HG02588 (cell line): Measurements from ENCODE around the gene SLCO2A1.

ENCODE experiments used
- ATAC-seq: cut with Tn5 transposase; IDR thresholded peaks from one replicate; pipeline ENCODE4 v1.9.1; 2021; ENCODE audit warnings: mild to moderate bottlenecking, moderate library complexity; ENCODE audit not compliant: unreplicated experiment

The SLCO2A1 gene

DNA sequence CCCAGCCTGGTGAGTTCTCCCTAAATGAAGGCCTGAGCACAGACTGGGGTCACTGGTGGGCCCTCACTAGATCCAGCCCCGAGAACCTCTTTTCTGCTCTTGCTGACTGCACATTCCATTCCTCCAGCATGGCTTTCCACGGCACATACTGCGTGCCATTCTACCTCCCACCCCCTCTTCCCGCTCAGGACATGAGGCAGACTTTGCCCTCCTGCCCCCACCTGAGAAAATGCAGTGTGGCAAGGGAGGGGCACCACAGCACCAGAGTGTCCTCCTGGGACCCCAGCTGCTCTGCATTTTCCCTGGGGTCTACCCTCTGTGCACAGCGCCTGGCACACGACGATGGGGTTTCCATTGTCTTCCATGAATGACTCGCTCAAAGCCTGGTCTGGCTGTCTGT, 6.1 kb upstream of the SLCO2A1 start:
- no peak for ATAC-seq

DNA sequence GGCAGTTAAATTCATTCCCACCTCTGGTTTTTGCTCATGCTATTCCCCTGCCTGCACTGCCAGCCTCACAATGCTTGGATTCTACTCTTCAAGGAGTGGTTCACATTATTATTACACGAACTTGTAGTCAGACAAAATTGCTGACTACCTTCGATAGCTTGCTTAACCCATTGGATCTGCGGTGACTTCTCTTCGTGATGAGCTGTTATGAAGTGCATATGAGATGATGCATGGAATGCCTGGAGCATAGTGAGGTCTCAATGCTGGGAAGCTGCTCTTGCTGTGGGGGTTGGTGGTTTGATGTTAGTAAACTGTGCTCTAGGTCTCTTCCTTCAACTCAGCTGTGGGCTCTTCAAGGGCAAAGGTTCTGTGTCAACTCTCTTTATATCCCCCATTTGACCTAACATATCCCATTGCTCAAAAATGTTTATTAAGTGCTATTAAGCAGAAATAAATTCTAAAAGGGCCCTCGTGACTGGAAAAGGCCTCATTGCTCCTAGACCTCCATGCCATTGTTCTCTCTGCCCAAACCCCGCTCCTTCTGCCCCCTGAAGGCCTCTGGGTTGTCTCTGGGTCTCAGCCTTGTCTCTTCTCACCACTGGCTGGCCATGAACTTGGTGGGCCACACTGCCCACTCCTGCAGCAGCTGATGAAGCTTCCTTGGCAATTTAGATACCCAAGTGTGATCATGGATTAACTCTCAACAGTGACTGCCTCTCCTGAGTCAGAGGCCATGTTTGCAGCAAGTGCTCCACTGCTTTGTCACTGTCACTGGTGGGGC, 4.5 kb upstream of the SLCO2A1 start:
- ATAC-seq, result no peak

DNA sequence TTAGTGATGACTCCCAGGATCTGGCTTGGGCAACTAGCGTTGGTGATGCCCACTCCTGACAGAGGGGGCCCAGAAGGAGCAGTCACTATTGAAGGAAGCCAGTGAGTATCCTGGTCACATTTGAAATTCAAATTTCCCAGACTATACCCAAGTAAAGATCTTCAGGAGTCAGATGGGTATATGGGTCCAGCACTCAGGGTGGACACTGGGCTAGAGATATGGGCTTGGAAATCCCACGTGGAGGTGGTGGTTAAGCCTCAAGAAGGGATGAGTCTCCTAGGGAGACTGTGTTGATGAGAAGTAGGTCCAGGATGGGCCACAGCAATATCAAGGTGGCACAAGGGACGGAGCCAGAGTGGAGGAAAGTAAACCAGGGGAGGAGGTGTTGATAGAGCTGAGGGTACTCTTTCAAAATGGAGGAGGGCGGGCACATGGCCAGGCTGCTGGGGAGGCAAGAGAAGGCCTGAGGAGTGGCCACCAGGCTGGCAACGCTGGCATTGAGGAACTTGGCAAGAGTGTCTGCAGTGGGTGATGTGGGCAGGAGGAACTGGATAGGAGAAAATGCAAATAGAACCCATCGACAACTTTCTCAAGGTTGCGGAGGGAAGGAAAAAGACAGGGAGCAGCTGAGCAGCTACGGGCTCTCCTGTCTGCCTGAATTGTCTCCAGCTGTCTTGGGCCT, 3.7 kb upstream of the SLCO2A1 start:
- no peak for ATAC-seq

DNA sequence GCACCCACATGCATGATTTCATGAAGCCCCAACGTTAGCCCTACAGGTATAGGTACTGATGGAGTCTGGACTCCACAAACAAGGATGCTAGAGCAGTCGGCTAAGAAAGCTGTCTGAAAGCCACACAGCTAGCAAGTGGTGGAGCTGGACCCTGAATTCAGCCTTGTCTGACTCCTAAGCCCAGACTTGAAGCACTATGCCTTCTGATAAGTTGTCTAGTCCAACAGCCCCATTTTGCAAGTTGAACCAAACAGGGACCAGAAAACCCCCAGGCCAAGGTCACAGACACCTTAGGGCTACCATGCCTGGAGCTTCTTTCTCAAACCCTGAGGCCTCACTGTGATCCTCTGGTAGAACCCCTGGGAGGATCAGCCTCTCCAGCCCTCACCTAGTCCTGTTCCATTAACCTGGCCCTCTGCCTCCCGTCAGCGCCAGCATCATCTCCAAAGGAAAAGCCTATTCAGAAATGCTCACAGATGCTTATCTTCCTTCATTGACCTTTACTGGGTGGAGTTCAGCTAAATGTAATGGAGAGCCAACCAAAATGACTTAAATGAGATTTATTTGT, 1.7 kb upstream of the SLCO2A1 start:
- ATAC-seq, result no peak

DNA sequence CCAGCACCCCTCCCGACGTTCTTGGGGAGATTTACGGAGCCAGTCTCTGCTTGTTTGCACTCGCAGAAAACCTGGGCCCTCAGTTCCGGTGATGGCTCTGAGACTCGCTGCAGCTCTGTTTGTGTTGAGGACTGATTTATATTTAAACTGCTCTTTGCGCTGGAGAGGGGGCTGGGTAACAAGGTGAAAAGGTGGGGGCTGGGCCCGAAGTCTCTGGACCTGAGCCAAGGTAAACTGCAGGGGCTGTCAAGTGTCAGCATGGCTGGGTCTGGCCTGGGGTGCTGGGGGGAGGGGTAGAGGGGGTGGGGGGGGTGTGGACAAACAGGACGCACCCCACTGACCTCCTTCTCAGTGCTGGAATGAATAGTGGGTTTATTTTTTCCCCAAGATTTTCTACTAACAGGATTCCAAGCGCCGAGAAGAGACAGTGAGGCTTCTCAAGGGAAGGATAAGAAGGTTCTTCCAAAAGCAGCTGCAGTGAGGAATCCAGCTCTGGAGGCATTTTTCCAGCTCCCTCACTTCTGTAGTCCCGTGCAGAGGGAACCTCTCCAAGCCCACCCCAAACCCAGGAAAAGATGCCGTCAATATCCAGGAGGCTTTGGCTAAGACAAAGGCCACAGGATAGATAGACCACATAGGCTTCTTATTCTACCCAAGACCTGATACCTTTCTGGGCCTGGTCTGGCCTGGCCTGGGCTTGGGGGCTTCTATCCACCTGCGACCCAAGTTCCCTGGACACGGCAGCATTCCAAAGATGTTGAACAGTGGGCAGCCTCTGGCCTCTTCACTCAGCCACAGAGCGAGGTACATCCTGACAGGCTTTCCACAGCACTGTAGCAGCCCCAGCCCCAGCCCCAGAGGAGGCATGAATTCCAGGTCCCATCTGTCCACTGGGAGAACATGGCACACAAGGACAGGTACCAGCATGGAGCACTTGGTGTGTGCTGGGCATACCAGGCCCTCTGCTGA, 938 bp upstream of the SLCO2A1 start:
- no peak for ATAC-seq

DNA sequence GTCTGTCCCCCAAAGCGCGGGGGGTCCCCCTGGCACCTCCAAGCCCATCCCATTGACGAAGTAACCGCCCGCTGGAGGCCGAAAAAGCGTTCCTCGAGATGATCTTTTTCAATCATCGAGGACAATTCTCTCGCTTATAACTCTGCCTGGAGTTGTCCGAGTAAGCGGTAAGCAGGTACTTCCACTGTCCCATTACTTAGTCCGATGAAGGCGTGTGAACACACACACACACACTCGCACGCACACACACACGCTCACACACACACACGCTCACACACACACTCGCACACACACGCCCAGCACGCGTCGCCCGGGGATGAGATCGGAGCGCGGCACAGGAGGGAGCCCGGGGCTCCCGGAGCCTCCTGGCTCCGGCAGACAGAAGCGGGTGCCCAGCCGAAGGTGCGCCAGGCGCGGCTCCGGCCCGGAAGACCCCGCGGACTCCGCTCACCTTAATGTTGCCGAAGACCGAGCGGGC, 430 bp downstream of the SLCO2A1 start:
- ATAC-seq, result no peak

DNA sequence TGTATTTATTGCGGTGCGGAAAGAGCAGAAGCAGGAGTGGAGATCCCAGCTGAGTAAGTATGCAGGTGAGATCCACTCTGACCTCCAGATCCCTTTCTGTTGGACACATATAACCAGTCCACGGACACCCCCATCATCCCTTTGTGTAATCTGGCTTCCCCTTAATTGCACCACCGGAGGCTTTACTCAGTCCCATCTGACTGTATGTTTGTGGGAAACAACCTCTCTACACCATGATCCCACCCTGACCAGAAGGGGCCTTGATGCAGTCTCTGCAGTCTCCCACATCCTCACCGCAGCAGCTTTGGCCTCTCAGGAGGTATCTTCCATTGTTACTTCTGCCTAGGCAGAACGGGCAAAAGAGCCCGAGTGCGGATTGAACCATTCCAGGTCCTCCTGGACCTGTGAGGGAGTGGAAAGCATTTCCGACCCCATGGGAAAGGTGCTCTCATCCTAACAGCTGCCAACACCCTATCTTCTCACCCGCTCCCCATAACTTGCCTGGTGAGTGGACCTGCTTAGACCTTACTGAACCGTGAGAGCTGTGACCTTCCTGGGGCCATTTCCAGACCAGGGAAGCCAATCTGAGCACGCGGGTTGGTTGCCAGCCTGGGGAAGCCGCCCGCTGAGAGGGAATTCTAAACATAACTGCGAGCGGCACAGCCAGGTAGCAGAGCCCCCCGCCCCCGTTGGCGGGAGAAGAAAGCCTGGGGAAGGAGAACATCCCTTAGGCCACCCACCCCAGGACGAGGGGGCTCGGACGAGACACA, 1.1 kb downstream of the SLCO2A1 start:
- no peak for ATAC-seq

DNA sequence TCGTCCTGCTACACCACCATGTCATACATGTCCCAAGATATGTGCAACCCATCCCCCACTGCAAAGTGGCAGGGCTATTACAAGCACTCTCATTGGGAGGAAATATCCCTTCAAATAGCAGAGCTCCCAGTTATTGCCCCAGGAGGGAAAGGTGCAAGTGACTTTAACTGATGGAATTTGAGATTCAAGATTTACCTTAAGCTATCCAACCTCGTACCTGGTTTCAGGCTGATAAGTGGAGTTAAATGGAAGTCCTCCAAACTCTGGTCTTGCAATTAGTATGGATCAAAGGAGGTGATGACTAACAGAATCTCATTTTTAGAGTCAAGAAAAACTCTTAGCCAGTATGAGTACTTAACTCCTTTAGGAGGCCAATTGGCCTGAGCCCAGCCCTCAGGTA, 2.1 kb downstream of the SLCO2A1 start:
- ATAC-seq, result no peak

DNA sequence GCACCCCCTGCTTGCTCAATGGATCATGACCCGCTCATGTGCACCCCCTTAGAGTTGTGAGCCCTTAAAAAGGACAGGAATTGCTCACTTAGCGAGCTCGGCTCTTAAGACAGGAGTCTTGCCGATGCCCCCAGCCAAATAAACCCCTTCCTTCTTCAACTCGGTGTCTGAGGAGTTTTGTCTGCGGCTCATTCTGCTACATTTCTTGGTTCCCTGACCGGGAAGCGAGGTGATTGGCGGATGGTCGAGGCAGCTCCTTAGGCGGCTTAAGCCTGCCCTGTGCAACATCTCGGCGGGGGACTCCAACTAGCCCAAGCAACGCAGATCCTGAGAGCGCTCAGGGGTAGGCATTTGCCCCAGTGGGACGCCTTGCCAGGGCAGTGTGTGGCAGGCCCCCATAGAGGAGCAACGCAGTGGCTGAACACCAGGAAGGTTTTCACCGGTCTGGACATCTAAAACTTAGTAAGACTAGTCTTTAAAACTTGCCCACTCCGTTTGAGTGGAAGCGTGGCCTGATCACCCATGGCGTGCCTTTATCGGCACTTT, 9.5 kb downstream of the SLCO2A1 start:
- no peak for ATAC-seq

DNA sequence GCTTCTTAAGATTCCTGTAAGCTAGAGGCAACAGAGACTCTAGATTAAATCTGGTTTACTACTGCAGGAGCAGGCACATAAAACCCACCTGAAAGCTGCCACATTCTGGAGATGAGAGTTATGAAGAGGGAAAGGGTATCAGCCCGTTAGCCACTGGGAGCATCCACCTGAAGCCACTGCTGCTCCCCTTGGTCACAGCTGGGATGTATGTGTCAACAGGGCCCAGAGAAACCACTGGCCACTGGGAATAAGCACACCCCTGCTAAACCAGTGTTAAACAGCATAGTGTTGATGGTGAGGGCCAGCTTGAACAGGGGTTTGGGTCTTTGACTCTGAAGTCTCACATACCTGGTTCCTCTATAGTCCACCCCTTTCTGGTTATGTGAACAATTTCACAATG, 10.9 kb downstream of the SLCO2A1 start:
- no peak for ATAC-seq

DNA sequence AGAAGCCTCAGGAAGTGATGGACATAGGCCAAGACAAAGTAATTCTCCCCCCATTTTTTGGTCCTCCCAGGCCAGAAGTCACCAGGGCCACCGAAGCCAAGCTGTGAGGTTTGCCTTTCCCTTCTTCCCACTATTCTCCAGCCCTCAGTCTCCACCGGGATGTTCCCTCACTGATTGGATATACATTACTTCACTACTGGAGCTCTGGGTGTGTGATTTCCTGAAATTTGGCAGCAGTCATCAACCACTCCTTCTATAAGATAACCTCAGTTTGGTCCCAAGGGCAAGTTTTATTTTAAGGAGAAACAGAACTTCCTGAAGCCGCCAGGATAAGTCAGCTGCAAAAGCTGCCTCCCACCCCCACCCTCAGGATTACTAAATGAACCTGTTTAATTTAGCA, 11.3 kb downstream of the SLCO2A1 start:
- no peak for ATAC-seq

DNA sequence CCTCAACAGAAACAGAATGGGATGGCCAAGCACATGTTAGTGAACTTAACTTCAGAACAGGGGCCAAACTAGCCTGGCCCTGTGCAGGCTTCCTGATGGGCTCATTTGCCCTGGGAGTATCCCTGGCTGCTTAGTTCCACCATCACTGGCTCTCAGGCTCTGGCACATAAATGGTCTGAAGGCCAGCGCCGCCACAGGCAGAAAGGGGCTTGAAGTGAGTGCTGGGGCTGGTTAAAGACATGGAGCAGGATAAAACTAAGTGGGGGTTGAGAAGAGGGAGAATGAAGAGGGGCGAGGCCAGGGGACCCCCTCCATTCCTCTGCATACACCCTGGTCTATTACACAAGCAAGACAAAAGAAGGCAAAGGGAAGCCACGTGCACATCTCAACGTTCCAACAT, 12.2 kb downstream of the SLCO2A1 start:
- no peak for ATAC-seq

DNA sequence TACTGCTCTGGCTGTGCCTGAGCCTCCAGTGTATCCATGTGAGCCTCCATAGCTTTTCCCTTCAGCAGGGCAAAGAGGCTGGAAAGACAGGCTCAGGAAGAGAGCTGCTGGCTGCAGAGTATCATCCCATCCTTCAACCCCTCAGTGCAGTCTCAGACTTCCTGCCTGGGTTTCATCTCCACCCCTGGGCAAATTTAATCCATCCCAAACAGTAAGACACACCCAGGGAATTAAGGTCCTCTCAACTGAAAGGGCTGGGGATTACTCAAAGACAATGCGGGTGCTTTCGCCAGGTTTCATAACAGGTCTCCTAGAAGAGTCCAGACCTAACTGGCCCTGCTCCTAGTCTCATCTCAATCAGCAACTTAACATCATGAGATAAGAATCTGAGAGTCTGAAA, 15.5 kb downstream of the SLCO2A1 start:
- no peak for ATAC-seq

DNA sequence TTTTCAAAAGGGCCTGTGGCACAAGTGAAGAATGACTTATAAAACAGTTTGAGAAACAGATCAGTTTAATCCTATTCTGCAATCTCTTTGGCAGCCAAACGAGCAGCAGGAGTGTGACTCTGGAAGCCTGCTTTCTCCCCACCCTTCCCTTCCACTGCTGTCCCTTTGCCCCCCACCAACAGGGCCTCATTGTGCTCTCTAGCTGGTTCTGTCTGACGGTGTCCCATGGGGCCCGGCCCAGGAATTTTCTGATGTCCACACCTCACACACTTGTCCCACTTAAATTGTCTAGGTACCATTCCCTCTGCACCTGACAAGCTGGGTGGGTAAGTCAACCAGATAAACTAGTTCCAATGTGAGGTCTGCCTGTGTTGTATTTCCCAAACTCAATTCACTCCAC, 16.4 kb downstream of the SLCO2A1 start:
- ATAC-seq, result no peak

DNA sequence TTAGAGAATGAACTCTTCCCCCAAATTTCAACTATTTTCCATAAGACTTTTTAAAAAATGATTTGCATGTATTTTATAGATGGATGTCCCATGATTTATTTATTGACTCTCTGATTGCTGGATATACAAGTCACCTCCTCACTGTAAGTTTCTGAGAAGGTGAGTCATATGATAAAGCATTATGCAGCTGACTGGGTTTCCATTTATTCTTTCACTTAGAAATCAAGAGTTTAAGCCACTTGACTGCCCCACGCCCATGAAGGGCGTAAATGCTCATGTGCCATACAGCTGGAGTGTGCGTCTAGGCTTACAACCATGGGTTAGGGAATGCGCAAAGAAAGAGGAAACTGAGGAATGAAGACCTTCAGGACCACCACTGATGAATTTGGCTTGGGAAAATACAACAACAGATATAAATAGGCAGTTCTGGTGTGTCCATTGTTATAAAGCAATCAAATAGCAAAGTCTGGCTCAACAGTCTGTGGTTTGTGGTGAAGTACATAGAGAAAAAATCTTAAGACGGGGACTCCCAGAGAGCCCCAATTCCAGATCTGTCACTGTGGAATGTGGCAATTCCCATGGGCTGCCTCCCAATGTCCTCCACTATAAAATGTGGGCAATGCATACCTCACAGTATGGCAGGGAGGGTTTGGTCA, 20.3 kb downstream of the SLCO2A1 start:
- ATAC-seq, result no peak

DNA sequence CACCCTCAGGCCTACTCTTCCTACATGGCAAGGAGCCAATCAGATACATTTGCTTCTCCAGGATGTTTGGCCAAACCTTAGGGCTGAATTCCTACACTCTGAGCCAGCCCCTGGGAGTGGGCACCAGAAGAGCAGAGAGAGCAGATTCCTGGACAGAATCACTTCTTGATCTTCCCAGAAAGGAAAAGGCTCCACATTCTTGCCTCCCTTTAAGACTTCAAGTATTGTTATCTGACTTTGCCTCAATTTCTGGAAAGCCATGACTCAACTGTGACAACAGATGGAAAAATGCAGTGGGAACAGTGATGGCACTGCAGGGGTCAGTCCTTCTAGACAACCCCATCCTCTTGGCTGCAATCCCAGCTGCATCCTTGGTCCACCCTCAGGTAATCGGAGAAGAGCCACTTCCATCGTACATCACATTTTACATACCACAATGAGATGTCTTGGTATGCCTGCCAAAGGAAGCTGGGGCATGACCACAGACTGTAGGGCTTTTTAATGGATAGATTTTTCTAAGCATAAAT, 21.0 kb downstream of the SLCO2A1 start:
- ATAC-seq, result no peak

DNA sequence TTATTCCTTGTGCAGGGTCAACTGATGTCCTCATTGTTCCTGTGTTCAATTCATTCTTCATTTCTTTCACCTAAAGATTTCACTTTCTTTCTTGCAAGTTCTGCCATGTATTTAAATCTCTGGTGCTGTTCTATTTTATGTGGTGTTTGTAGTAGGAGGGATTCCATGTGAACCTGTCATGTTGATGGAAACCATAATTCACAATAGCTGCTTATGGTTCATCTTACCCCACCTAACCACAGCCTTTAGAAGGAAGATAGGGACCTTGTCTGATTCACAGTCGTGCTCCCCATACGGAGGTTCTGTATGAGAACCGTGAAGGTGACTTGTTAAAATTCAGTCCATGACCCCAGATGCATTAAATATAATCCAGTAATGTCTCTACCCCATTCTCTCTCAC, 21.9 kb downstream of the SLCO2A1 start:
- ATAC-seq, result no peak

DNA sequence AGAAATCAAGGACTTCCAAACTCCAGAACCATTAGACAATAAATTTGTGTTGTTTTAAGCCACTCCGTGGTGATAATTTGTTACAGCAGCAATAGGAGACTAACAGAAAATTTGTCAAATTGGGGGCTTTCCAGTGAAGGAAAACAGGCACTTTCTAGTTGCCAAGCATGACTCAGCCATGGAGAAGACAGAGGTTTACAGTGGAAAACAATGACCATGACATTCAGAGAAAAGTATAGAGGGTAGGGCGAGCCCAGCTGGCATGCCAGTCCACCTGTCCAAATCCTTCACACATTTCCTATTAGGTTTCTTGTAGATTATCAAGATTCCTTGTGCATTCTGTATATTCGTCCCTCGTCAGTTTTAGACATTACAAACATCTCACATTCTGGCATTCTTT, 24.9 kb downstream of the SLCO2A1 start:
- ATAC-seq, result no peak

DNA sequence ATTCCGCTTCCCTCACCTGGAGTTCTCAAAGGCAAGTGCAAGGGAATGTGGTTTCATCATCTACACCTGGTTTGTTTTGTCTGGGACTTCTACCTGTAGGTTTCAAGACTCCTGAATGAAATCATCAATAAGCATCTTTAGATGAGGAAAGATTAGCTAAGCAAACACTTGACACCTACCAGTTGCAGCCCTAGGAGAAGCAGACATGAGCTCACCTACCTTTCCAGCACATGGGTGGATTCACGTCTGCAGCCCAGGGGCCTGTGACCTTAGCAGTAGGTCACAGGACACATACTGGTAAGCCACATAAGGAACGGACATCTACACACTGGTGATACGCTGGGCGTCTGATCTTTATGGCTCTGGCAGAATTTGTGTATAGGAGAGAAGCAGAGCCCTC, 26.7 kb downstream of the SLCO2A1 start:
- no peak for ATAC-seq
